HCT116 (cell line): ENCODE data around the gene HAUS8. TPM values are rescaled to one million over a fixed set of nuclear protein-coding genes. Genes with fewer than 3 reads are reported as not detected.

Source experiments
- ATAC-seq: fragments of 200-7000 bp; cut with Tn5 transposase; 2 replicates; pipeline ENCODE4 v1.9.1; 2020; ENCODE audit warnings: mild to moderate bottlenecking, moderate library complexity
- BruUV-seq: library from RNA; stranded (reverse); fragments of 400-500 nt; replicated peaks from 2 replicates; lab custom pipeline; 2021; lab: Mats Ljungman, UMichigan
- CTCF ChIA-PET: fragments of 300-600 bp; sonication (Branson Sonifier 250); formaldehyde crosslinking; loops from one replicate; lab custom pipeline; 2021; ENCODE audit warnings: antibody characterized with exemption; lab: Charles Lee
- POLR2A ChIA-PET: fragments of 300-600, 350-600 bp; sonication (Branson Sonifier 250); formaldehyde crosslinking; loops from one replicate; lab custom pipeline; 2021; ENCODE audit warnings: antibody characterized with exemption; lab: Charles Lee
- RAD21 ChIA-PET, 2 experiments: fragments of 300-600 bp; sonication (Branson Sonifier 250); formaldehyde crosslinking; loops; one replicate each; lab custom pipeline; 2023; ENCODE audit warnings: low total read pairs in 2 of 2; ENCODE audit not compliant: uncharacterized antibody in 2 of 2, unreplicated experiment in 2 of 2, low non-redundant PET in 1 of 2; lab: Charles Lee
- DNase-seq: peaks from one replicate; pipeline ENCODE4 v3.0.0-alpha.2; 2010; ENCODE audit warnings: low read depth, low spot score
- H2AFZ ChIP-seq: fragments of 200-600 bp; shearing (Covaris generic), sonication (generic); 2 replicates; pipeline ENCODE4 v1.6.1; 2017; ENCODE audit warnings: low read depth, mixed run types, mixed read lengths, antibody characterized with exemption, low read length; ENCODE audit not compliant: poor library complexity, severe bottlenecking
- H3K27ac ChIP-seq: 2 replicates; pipeline ENCODE4 v1.5.1; 2012; ENCODE audit warnings: low read depth, low read length
- H3K27me3 ChIP-seq: fragments of 200-600 bp; sonication (generic); 2 replicates; pipeline ENCODE4 v1.6.1; 2016; ENCODE audit warnings: mixed run types, low read length, mixed read lengths; ENCODE audit not compliant: insufficient read depth
- H3K36me3 ChIP-seq, 2 experiments: fragments of 200-500 bp in 1 of 2; fragments of 200-600 bp in 1 of 2; sonication (Bioruptor generic) in 1 of 2; sonication (generic) in 1 of 2; 2 replicates each; pipeline versions ENCODE4 v1.5.1 to v1.6.1; 2014 to 2016; ENCODE audit warnings: low read length in 2 of 2, inconsistent platforms in 1 of 2, mixed read lengths in 1 of 2, mixed run types in 1 of 2; ENCODE audit not compliant: insufficient read depth in 2 of 2, control insufficient read depth in 1 of 2
- H3K4me1 ChIP-seq, 2 experiments: fragments of 200-600 bp in 1 of 2; sonication (generic) in 1 of 2; 2 replicates each; pipeline versions ENCODE4 v1.5.1 to v1.6.1; 2012 to 2017; ENCODE audit warnings: low read length in 2 of 2, inconsistent platforms in 1 of 2, mild to moderate bottlenecking in 1 of 2, mixed read lengths in 1 of 2, mixed run types in 1 of 2, moderate library complexity in 1 of 2; ENCODE audit not compliant: insufficient read depth in 2 of 2, control insufficient read depth in 1 of 2
- H3K4me2 ChIP-seq: fragments of 200-600 bp; sonication (generic); 2 replicates; pipeline ENCODE4 v1.6.1; 2017; ENCODE audit warnings: mixed run types, low read length, mixed read lengths
- H3K4me3 ChIP-seq, 2 experiments: fragments of 200-600 bp in 1 of 2; sonication (generic) in 1 of 2; replicated peaks in 1 of 2; 2 replicates each; pipeline ENCODE4 v1.5.1; 2011 to 2016; ENCODE audit warnings: low read length in 2 of 2, control low read depth in 1 of 2, low read depth in 1 of 2, mild to moderate bottlenecking in 1 of 2, mixed read lengths in 1 of 2, mixed run types in 1 of 2
- H3K79me2 ChIP-seq: fragments of 200-600 bp; sonication (generic); 2 replicates; pipeline ENCODE4 v1.6.1; 2017; ENCODE audit warnings: mild to moderate bottlenecking, mixed run types, low read length, moderate library complexity, mixed read lengths; ENCODE audit not compliant: insufficient read depth
- H3K9ac ChIP-seq: fragments of 200-600 bp; sonication (generic); 2 replicates; pipeline ENCODE4 v1.6.1; 2016; ENCODE audit warnings: low read length, mixed read lengths
- H3K9me2 ChIP-seq: fragments of 200-600 bp; sonication (generic), shearing (Covaris generic); 2 replicates; pipeline ENCODE4 v1.6.1; 2017; ENCODE audit warnings: mixed run types, mild to moderate bottlenecking, moderate library complexity; ENCODE audit not compliant: insufficient read depth
- H3K9me3 ChIP-seq, 2 experiments: fragments of 200-500 bp in 1 of 2; fragments of 200-600 bp in 1 of 2; sonication (Bioruptor generic) in 1 of 2; sonication (generic) in 1 of 2; 2 replicates each; pipeline ENCODE4 v1.6.1; 2014 to 2017; ENCODE audit warnings: low read length in 2 of 2, mixed read lengths in 2 of 2, inconsistent platforms in 1 of 2, low read depth in 1 of 2, mild to moderate bottlenecking in 1 of 2, mixed run types in 1 of 2, moderate library complexity in 1 of 2; ENCODE audit not compliant: control insufficient read depth in 1 of 2, insufficient read depth in 1 of 2
- H4K20me1 ChIP-seq: fragments of 200-600 bp; sonication (generic), shearing (Covaris generic); 2 replicates; pipeline ENCODE4 v1.6.1; 2017; ENCODE audit warnings: mixed run types, mild to moderate bottlenecking, moderate library complexity; ENCODE audit not compliant: insufficient read depth
- ATF3 ChIP-seq: IDR thresholded peaks from 2 replicates; pipeline ENCODE4 v1.6.1; 2012
- ELF1 ChIP-seq: IDR thresholded peaks from 2 replicates; pipeline ENCODE4 v1.6.1; 2012; ENCODE audit warnings: low read depth, borderline replicate concordance
- EZH2phosphoT487 ChIP-seq: fragments of 200-600 bp; IDR thresholded peaks from 2 replicates; pipeline ENCODE4 v1.6.1; 2018; ENCODE audit warnings: antibody characterized with exemption, borderline replicate concordance
- FOSL1 ChIP-seq: IDR thresholded peaks from 2 replicates; pipeline ENCODE4 v1.6.1; 2012; ENCODE audit warnings: low read depth
- POLR2A ChIP-seq: IDR thresholded peaks from 2 replicates; pipeline ENCODE4 v1.7.0; 2011; ENCODE audit warnings: borderline replicate concordance; ENCODE audit not compliant: insufficient read depth, insufficient read length; ENCODE audit errors: extremely low read depth
- REST ChIP-seq: IDR thresholded peaks from 2 replicates; pipeline ENCODE4 v1.6.1; 2012; ENCODE audit warnings: low read depth
- SP1 ChIP-seq: IDR thresholded peaks from 2 replicates; pipeline ENCODE4 v1.6.1; 2012; ENCODE audit warnings: low read depth
- intact Hi-C: fragments of 100-400 bp; cut with micrococcal nuclease; formaldehyde crosslinking; loops from 2 replicates; pipeline ENCODE4 v1.10.0; 2022
- total RNA-seq: library from RNA; stranded (reverse); gene quantifications from one replicate; pipeline ENCODE4 v1.2.1, GENCODE V29; 2021; ENCODE audit not compliant: unreplicated experiment

HAUS8 gene
- total RNA-seq, 1 experiment from 2014 or later = 23.6 TPM

DNA sequence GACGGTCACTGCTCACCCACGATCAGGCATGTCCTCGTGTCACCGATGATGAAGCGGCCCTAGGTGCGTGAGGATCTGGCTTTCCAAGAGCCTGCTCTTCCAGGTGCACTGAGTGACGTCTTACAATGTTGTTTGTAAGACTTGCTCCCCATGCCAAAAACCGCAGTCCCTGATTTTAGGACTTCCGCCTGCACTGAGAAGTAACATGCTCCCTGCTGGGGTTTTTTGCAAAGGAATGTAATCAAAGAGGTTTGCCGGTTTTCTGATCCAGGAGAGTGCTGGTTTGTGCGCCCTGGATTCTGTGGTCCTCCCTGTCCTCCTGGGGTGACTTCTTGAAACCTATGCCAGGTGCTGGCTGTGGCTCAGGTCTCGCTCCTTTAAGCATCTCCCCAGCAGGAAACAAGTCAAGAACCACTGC lies 39.2 kb upstream of the HAUS8 start:
- BruUV-seq = no TSS peak

More for the DNA sequence above, 39.2 kb upstream of the HAUS8 start:
- Histone ChIP-seq H4K20me1 (no peaks in the 10 kb centered on the region), H3K27me3 (no peaks in the 10 kb centered on the region), H3K4me1 (no peaks in the 10 kb centered on the region), H2AFZ (no peak overlapping the region), H3K9ac (no peak overlapping the region), H3K9me3 (no peaks in the 10 kb centered on the region), H3K79me2 (peaks cover 58% of the 10 kb centered on the region), H3K4me3 (no peak overlapping the region), H3K9me2 (no peaks in the 10 kb centered on the region), H3K36me3 (peaks cover 4% of the 10 kb centered on the region in 2 experiments; a peak in 3 of 4 replicates), H3K27ac (no peak overlapping the region), H3K4me2 (no peak overlapping the region)
- ChIA-PET CTCF (no interaction called here), RAD21 (no interaction called here), POLR2A (no interaction called here)
- intact Hi-C loops = no loop called here
- ATAC-seq = no peak
- DNase-seq = no peak
- no peak for TF ChIP-seq POLR2A
- TF ChIP-seq EZH2phosphoT487 = no peak
- no peak for TF ChIP-seq ELF1
- TF ChIP-seq ATF3 = no peak
- no peak for TF ChIP-seq SP1
- no peak for TF ChIP-seq FOSL1
- no peak for TF ChIP-seq REST
